HG03469 (cell line): ENCODE measurements around the gene KAT7.

ENCODE experiments used
- ATAC-seq: cut with Tn5 transposase; IDR thresholded peaks from one replicate; pipeline ENCODE4 v1.9.1; 2021; ENCODE audit warnings: mild to moderate bottlenecking, moderate library complexity, moderate number of reproducible peaks; ENCODE audit not compliant: unreplicated experiment

KAT7 gene

GRCh38 chr17:49866882-49867413, 78.5 kb downstream of the KAT7 start:
- ATAC-seq: no peak

- no peak for ATAC-seq
These were observed 80.5 kb downstream of the KAT7 start for GRCh38 chr17:49869038-49869374.

- ATAC-seq: no peak
These were observed 81.8 kb downstream of the KAT7 start for GRCh38 chr17:49870298-49870697.

GRCh38 chr17:49871211-49871610, 82.7 kb downstream of the KAT7 start:
- ATAC-seq: no peak

GRCh38 chr17:49872754-49873377, 84.4 kb downstream of the KAT7 start:
- ATAC-seq: no peak

- ATAC-seq: no peak
These were observed 85.0 kb downstream of the KAT7 start for GRCh38 chr17:49873466-49873865.

GRCh38 chr17:49873926-49874325, 85.4 kb downstream of the KAT7 start:
- no peak for ATAC-seq

- ATAC-seq: no peak
These were observed 86.4 kb downstream of the KAT7 start for GRCh38 chr17:49874911-49875310.

- no peak for ATAC-seq
These were observed 87.2 kb downstream of the KAT7 start for GRCh38 chr17:49875685-49876084.

- no peak for ATAC-seq
These were observed 90.7 kb downstream of the KAT7 start for GRCh38 chr17:49878931-49879904.

GRCh38 chr17:49880291-49881053, 92.0 kb downstream of the KAT7 start:
- no peak for ATAC-seq

GRCh38 chr17:49881054-49881402, 92.5 kb downstream of the KAT7 start:
- no peak for ATAC-seq

- ATAC-seq: no peak
These were observed 94.0 kb downstream of the KAT7 start for GRCh38 chr17:49882434-49882833.
